HCT116 (cell line): ENCODE data around the gene SDK1. TPM values are rescaled to one million over a fixed set of nuclear protein-coding genes. Genes with fewer than 3 reads are reported as not detected.

Source experiments
- ATAC-seq: fragments of 200-7000 bp; cut with Tn5 transposase; 2 replicates; pipeline ENCODE4 v1.9.1; 2020; ENCODE audit warnings: mild to moderate bottlenecking, moderate library complexity
- BruUV-seq: library from RNA; stranded (reverse); fragments of 400-500 nt; replicated peaks from 2 replicates; lab custom pipeline; 2021; lab: Mats Ljungman, UMichigan
- CTCF ChIA-PET: fragments of 300-600 bp; sonication (Branson Sonifier 250); formaldehyde crosslinking; loops from one replicate; lab custom pipeline; 2021; ENCODE audit warnings: antibody characterized with exemption; lab: Charles Lee
- POLR2A ChIA-PET: fragments of 300-600, 350-600 bp; sonication (Branson Sonifier 250); formaldehyde crosslinking; loops from one replicate; lab custom pipeline; 2021; ENCODE audit warnings: antibody characterized with exemption; lab: Charles Lee
- RAD21 ChIA-PET, 2 experiments: fragments of 300-600 bp; sonication (Branson Sonifier 250); formaldehyde crosslinking; loops; one replicate each; lab custom pipeline; 2023; ENCODE audit warnings: low total read pairs in 2 of 2; ENCODE audit not compliant: uncharacterized antibody in 2 of 2, unreplicated experiment in 2 of 2, low non-redundant PET in 1 of 2; lab: Charles Lee
- DNase-seq: peaks from one replicate; pipeline ENCODE4 v3.0.0-alpha.2; 2010; ENCODE audit warnings: low read depth, low spot score
- H2AFZ ChIP-seq: fragments of 200-600 bp; shearing (Covaris generic), sonication (generic); 2 replicates; pipeline ENCODE4 v1.6.1; 2017; ENCODE audit warnings: low read depth, mixed run types, mixed read lengths, antibody characterized with exemption, low read length; ENCODE audit not compliant: poor library complexity, severe bottlenecking
- H3K27ac ChIP-seq: 2 replicates; pipeline ENCODE4 v1.5.1; 2012; ENCODE audit warnings: low read depth, low read length
- H3K27me3 ChIP-seq: fragments of 200-600 bp; sonication (generic); 2 replicates; pipeline ENCODE4 v1.6.1; 2016; ENCODE audit warnings: mixed run types, low read length, mixed read lengths; ENCODE audit not compliant: insufficient read depth
- H3K36me3 ChIP-seq, 2 experiments: fragments of 200-500 bp in 1 of 2; fragments of 200-600 bp in 1 of 2; sonication (Bioruptor generic) in 1 of 2; sonication (generic) in 1 of 2; 2 replicates each; pipeline versions ENCODE4 v1.5.1 to v1.6.1; 2014 to 2016; ENCODE audit warnings: low read length in 2 of 2, inconsistent platforms in 1 of 2, mixed read lengths in 1 of 2, mixed run types in 1 of 2; ENCODE audit not compliant: insufficient read depth in 2 of 2, control insufficient read depth in 1 of 2
- H3K4me1 ChIP-seq, 2 experiments: fragments of 200-600 bp in 1 of 2; sonication (generic) in 1 of 2; 2 replicates each; pipeline versions ENCODE4 v1.5.1 to v1.6.1; 2012 to 2017; ENCODE audit warnings: low read length in 2 of 2, inconsistent platforms in 1 of 2, mild to moderate bottlenecking in 1 of 2, mixed read lengths in 1 of 2, mixed run types in 1 of 2, moderate library complexity in 1 of 2; ENCODE audit not compliant: insufficient read depth in 2 of 2, control insufficient read depth in 1 of 2
- H3K4me2 ChIP-seq: fragments of 200-600 bp; sonication (generic); 2 replicates; pipeline ENCODE4 v1.6.1; 2017; ENCODE audit warnings: mixed run types, low read length, mixed read lengths
- H3K4me3 ChIP-seq, 2 experiments: fragments of 200-600 bp in 1 of 2; sonication (generic) in 1 of 2; replicated peaks in 1 of 2; 2 replicates each; pipeline ENCODE4 v1.5.1; 2011 to 2016; ENCODE audit warnings: low read length in 2 of 2, control low read depth in 1 of 2, low read depth in 1 of 2, mild to moderate bottlenecking in 1 of 2, mixed read lengths in 1 of 2, mixed run types in 1 of 2
- H3K79me2 ChIP-seq: fragments of 200-600 bp; sonication (generic); 2 replicates; pipeline ENCODE4 v1.6.1; 2017; ENCODE audit warnings: mild to moderate bottlenecking, mixed run types, low read length, moderate library complexity, mixed read lengths; ENCODE audit not compliant: insufficient read depth
- H3K9ac ChIP-seq: fragments of 200-600 bp; sonication (generic); 2 replicates; pipeline ENCODE4 v1.6.1; 2016; ENCODE audit warnings: low read length, mixed read lengths
- H3K9me2 ChIP-seq: fragments of 200-600 bp; sonication (generic), shearing (Covaris generic); 2 replicates; pipeline ENCODE4 v1.6.1; 2017; ENCODE audit warnings: mixed run types, mild to moderate bottlenecking, moderate library complexity; ENCODE audit not compliant: insufficient read depth
- H3K9me3 ChIP-seq, 2 experiments: fragments of 200-500 bp in 1 of 2; fragments of 200-600 bp in 1 of 2; sonication (Bioruptor generic) in 1 of 2; sonication (generic) in 1 of 2; 2 replicates each; pipeline ENCODE4 v1.6.1; 2014 to 2017; ENCODE audit warnings: low read length in 2 of 2, mixed read lengths in 2 of 2, inconsistent platforms in 1 of 2, low read depth in 1 of 2, mild to moderate bottlenecking in 1 of 2, mixed run types in 1 of 2, moderate library complexity in 1 of 2; ENCODE audit not compliant: control insufficient read depth in 1 of 2, insufficient read depth in 1 of 2
- H4K20me1 ChIP-seq: fragments of 200-600 bp; sonication (generic), shearing (Covaris generic); 2 replicates; pipeline ENCODE4 v1.6.1; 2017; ENCODE audit warnings: mixed run types, mild to moderate bottlenecking, moderate library complexity; ENCODE audit not compliant: insufficient read depth
- CBX3 ChIP-seq: IDR thresholded peaks from 2 replicates; pipeline ENCODE4 v1.6.1; 2012; ENCODE audit warnings: low read depth
- CTCF ChIP-seq, 3 experiments: fragments of 200-600 bp in 1 of 3; sonication (generic) in 1 of 3; IDR thresholded peaks in 2 of 3; conservative IDR thresholded peaks in 1 of 3; 2 replicates each; pipeline ENCODE4 v1.5.1; 2012 to 2017; ENCODE audit warnings: low read depth in 2 of 3, low read length in 2 of 3, antibody characterized with exemption in 1 of 3, borderline replicate concordance in 1 of 3, control low read depth in 1 of 3, mild to moderate bottlenecking in 1 of 3, mixed read lengths in 1 of 3, mixed run types in 1 of 3, moderate library complexity in 1 of 3; ENCODE audit not compliant: insufficient read depth in 1 of 3
- EGR1 ChIP-seq: IDR thresholded peaks from 2 replicates; pipeline ENCODE4 v1.6.1; 2012; ENCODE audit warnings: low read depth
- EZH2phosphoT487 ChIP-seq: fragments of 200-600 bp; IDR thresholded peaks from 2 replicates; pipeline ENCODE4 v1.6.1; 2018; ENCODE audit warnings: antibody characterized with exemption, borderline replicate concordance
- MAX ChIP-seq: IDR thresholded peaks from 2 replicates; pipeline ENCODE4 v1.6.1; 2012
- POLR2A ChIP-seq: IDR thresholded peaks from 2 replicates; pipeline ENCODE4 v1.7.0; 2011; ENCODE audit warnings: borderline replicate concordance; ENCODE audit not compliant: insufficient read depth, insufficient read length; ENCODE audit errors: extremely low read depth
- RAD21 ChIP-seq: IDR thresholded peaks from 2 replicates; pipeline ENCODE4 v1.6.1; 2012; ENCODE audit warnings: low read depth, mild to moderate bottlenecking
- REST ChIP-seq: IDR thresholded peaks from 2 replicates; pipeline ENCODE4 v1.6.1; 2012; ENCODE audit warnings: low read depth
- SIN3A ChIP-seq: IDR thresholded peaks from 2 replicates; pipeline ENCODE4 v1.6.1; 2012; ENCODE audit warnings: low read depth
- TCF7L2 ChIP-seq: IDR thresholded peaks from 2 replicates; pipeline ENCODE4 v1.7.0; 2011; ENCODE audit warnings: borderline replicate concordance, inconsistent platforms; ENCODE audit not compliant: insufficient read depth, insufficient read length; ENCODE audit errors: extremely low read depth
- YY1 ChIP-seq: IDR thresholded peaks from 2 replicates; pipeline ENCODE4 v1.6.1; 2011; ENCODE audit warnings: low read length, low read depth, moderate library complexity, mild to moderate bottlenecking; ENCODE audit not compliant: insufficient replicate concordance; ENCODE audit errors: extremely low read depth
- ZNF274 ChIP-seq: fragments of 200-500 bp; sonication (Bioruptor generic); IDR thresholded peaks from 2 replicates; pipeline ENCODE4 v1.6.1; 2014; ENCODE audit warnings: mild to moderate bottlenecking, low read depth, low read length, inconsistent platforms
- intact Hi-C: fragments of 100-400 bp; cut with micrococcal nuclease; formaldehyde crosslinking; loops from 2 replicates; pipeline ENCODE4 v1.10.0; 2022
- total RNA-seq: library from RNA; stranded (reverse); gene quantifications from one replicate; pipeline ENCODE4 v1.2.1, GENCODE V29; 2021; ENCODE audit not compliant: unreplicated experiment

SDK1 gene
- total RNA-seq, 1 experiment from 2014 or later, result 0.05 TPM

- TF ChIP-seq REST (no peak), RAD21 (no peak), TCF7L2 (no peak)
- TF ChIP-seq, all 23 proteins: peak for 0
These were observed 844.5 kb downstream of the SDK1 start (continued) for GRCh38 chr7:4145576-4145975.

DNA sequence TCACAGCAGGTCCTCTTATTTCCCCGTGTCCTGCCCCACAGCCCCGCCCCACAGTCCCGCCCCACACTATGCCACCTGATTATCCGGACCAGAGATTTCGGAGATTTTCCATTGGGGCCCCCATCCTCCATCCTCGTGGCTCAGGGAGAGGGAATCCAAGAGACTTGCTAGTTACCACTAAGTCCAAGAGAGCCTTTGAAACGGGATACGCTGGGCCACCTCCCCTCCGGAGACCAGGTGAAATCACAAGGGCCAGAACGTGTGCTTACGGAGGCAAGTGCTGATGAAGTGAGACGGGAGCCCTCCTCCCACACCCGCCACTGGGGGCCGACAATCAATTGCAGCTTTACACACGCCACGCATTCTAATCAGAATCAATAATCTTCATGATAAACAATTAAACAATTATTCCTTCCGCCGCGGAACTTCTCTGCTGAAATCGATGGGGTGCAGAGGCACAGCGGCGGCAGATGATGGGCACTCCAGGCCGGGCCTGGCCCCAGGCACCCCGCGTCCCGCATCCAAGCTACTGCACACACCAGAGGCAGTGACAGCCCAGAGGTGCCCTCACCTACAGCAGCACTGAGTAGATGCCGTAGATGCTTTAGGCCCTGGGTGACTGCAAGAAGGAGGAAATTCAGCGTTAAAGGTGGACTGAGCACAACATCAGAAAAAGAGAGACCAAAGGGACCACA lies 847.0 kb downstream of the SDK1 start:
- Histone ChIP-seq H3K9me3 (no peaks in the 10 kb centered on the region), H3K27ac (no peak overlapping the region), H3K79me2 (no peaks in the 10 kb centered on the region), H3K4me2 (no peak overlapping the region), H3K9ac (no peak overlapping the region), H3K4me3 (no peak overlapping the region), H3K9me2 (no peaks in the 10 kb centered on the region), H3K36me3 (no peaks in the 10 kb centered on the region), H4K20me1 (no peaks in the 10 kb centered on the region), H3K4me1 (no peaks in the 10 kb centered on the region), H3K27me3 (no peaks in the 10 kb centered on the region), H2AFZ (no peak overlapping the region)
- ChIA-PET POLR2A (no interaction called here), CTCF (no interaction called here), RAD21 (no interaction called here)
- intact Hi-C loops, result no loop called here
- ATAC-seq (no peak), DNase-seq (no peak)
- BruUV-seq, result no TSS peak
- TF ChIP-seq YY1 (no peak), MAX (no peak), REST (no peak), CTCF (IDR thresholded peaks at IDR 0.05 in 2 of 3, conservative IDR thresholded peaks at IDR 0.05 in 1 of 3; ENCODE audit: borderline replicate concordance in 1 of 3, insufficient read depth in 1 of 3, low read depth in 2 of 3, low read length in 2 of 3) (no peak), POLR2A (no peak), EGR1 (no peak), CBX3 (no peak), SIN3A (no peak), EZH2phosphoT487 (no peak), ZNF274 (no peak), RAD21 (no peak)
